GM12892 (cell line): ENCODE data around the gene INPP4A.
A peak's percentile ranks its signal among the peaks of the same experiment; 100 is the strongest.
"Not testable (repeated sequence)": the region's sequence is repeated elsewhere in the genome, so short reads cannot be mapped to it uniquely, and the experiment has no call there.

Experiments
- DNase-seq: peaks from one replicate; pipeline ENCODE4 v3.0.0; 2011; ENCODE audit not compliant: insufficient read length
- FAIRE-seq: peaks from 2 replicates; lab custom pipeline; 2011; peaks lifted over from hg19 to GRCh38; lab: Jason Lieb, UNC
- POLR2A ChIP-seq: IDR thresholded peaks from 2 replicates; pipeline ENCODE4 v1.6.1; 2011; ENCODE audit warnings: low read depth, low read length, control low read depth
- POLR2AphosphoS5 ChIP-seq: IDR thresholded peaks from 2 replicates; pipeline ENCODE4 v1.6.1; 2011; ENCODE audit warnings: low read depth, low read length, control low read depth
- TAF1 ChIP-seq: IDR thresholded peaks from 2 replicates; pipeline ENCODE4 v1.6.1; 2011; ENCODE audit warnings: low read depth, mild to moderate bottlenecking, control low read depth, low read length, borderline replicate concordance

INPP4A gene

GRCh38 chr2:98419544-98419943, 25.1 kb upstream of the INPP4A start:
- no peak for DNase-seq
- TF ChIP-seq POLR2A (no peak), TAF1 (no peak), POLR2AphosphoS5 (no peak)
- no peak for FAIRE-seq

- TF ChIP-seq TAF1 (no peak), POLR2AphosphoS5 (no peak), POLR2A (no peak)
- FAIRE-seq (no peak), DNase-seq (no peak)
Observed at GRCh38 chr2:98419977-98420725, 24.5 kb upstream of the INPP4A start.

GRCh38 chr2:98422449-98422848, 22.2 kb upstream of the INPP4A start:
- no peak for DNase-seq
- FAIRE-seq: no peak
- TF ChIP-seq TAF1 (no peak), POLR2A (no peak), POLR2AphosphoS5 (no peak)

GRCh38 chr2:98426771-98427170, 17.9 kb upstream of the INPP4A start:
- FAIRE-seq: no peak
- no peak for TF ChIP-seq TAF1
- no peak for TF ChIP-seq POLR2AphosphoS5
- TF ChIP-seq POLR2A: no peak
- DNase-seq: no peak

- TF ChIP-seq POLR2A (no peak), POLR2AphosphoS5 (no peak), TAF1 (no peak)
- DNase-seq (no peak), FAIRE-seq (no peak)
Observed at GRCh38 chr2:98432145-98432544, 12.5 kb upstream of the INPP4A start.

GRCh38 chr2:98433363-98433964, 11.2 kb upstream of the INPP4A start:
- FAIRE-seq (no peak), DNase-seq (no peak)
- TF ChIP-seq TAF1 (no peak), POLR2A (no peak), POLR2AphosphoS5 (no peak)

- FAIRE-seq (no peak), DNase-seq (no peak)
- no peak for TF ChIP-seq POLR2A
- TF ChIP-seq POLR2AphosphoS5: no peak
- TF ChIP-seq TAF1: no peak
Observed at GRCh38 chr2:98434492-98434891, 10.2 kb upstream of the INPP4A start.

- DNase-seq, FAIRE-seq: not testable (repeated sequence)
Observed at GRCh38 chr2:98435670-98436069, 9.0 kb upstream of the INPP4A start.

- TF ChIP-seq TAF1: no peak
- TF ChIP-seq POLR2AphosphoS5: no peak
- no peak for TF ChIP-seq POLR2A
- no peak for DNase-seq
- no peak for FAIRE-seq
Observed at GRCh38 chr2:98436734-98437133, 7.9 kb upstream of the INPP4A start.

- FAIRE-seq (peak; percentile 84), DNase-seq (no peak)
- no peak for TF ChIP-seq POLR2A
- TF ChIP-seq TAF1: no peak
- no peak for TF ChIP-seq POLR2AphosphoS5
Observed at GRCh38 chr2:98438190-98439133, 6.2 kb upstream of the INPP4A start.

- no peak for TF ChIP-seq POLR2A
- no peak for DNase-seq
- FAIRE-seq: no peak
Observed at GRCh38 chr2:98441706-98442450, 2.8 kb upstream of the INPP4A start.

GRCh38 chr2:98442488-98442887, 2.2 kb upstream of the INPP4A start:
- TF ChIP-seq POLR2A (no peak), POLR2AphosphoS5 (no peak), TAF1 (no peak)
- FAIRE-seq: no peak
- DNase-seq: no peak
